ENCODE data around the gene RBMS3.
"Not testable (repeated sequence)": the region's sequence is repeated elsewhere in the genome, so short reads cannot be mapped to it uniquely, and the experiment has no call there.

Gene RBMS3

DNA sequence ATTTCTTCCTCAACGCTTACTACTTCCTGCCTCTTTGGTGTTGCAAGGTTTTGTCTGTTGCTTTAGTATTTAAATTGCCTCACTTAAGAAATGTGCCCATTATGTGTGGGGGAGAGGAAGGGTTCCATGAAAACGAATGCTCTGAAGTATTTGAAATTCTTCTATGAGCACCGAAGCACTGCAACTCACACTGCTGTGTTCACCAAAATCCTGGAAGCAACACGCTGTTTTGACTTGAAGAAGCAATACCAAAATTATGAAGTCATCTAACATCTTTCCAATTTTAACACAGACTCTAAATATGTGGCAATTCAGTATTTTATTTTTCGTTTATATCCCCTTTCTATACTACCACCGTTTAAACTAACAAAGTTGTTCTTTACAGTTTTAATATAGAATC is 101.5 kb downstream of the RBMS3 start:
- no peak for DNase-seq (ENCODE audit: low read depth in 2 of 3, low spot score in 2 of 3)

DNA sequence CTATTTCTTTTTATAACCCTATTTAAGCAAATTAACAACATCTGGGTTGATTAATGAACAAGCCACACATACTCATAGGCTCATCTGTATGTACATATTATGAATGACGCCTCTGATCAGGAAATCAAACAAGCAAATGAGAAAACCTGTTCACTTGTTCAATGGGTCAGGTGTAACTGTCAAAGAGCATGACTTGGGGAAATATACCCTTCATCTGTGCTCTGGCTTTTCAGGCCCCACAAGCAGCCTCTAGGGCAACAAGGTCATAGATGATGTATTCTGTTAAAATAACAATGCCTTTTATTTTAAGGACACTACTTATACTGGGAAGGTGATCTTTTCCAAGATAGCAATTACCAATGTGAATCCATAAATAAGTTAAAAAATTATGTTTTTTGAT is 102.0 kb downstream of the RBMS3 start:
- DNase-seq (ENCODE audit: low read depth in 2 of 3, low spot score in 2 of 3) = no peak

DNA sequence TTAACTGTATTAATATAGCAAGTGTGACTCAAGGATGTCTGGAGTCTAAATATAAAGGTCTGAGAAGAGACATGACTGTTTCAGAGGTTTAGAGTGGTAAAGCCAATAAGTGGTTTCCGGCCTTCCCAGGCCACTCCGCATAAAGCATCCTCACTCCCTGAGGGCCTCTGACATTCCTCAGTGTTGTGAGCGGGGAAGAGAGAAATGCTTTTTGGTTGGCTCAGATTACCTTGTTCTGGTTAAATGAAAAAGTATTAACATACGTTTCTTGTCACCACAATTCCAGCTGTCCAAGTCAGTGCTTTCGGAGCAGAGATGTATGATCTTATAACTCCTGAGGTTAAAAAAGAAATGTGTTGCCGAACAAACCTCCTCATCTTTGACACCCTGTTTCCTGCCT is 103.8 kb downstream of the RBMS3 start:
- no peak for DNase-seq (ENCODE audit: low read depth in 2 of 3, low spot score in 2 of 3)

DNA sequence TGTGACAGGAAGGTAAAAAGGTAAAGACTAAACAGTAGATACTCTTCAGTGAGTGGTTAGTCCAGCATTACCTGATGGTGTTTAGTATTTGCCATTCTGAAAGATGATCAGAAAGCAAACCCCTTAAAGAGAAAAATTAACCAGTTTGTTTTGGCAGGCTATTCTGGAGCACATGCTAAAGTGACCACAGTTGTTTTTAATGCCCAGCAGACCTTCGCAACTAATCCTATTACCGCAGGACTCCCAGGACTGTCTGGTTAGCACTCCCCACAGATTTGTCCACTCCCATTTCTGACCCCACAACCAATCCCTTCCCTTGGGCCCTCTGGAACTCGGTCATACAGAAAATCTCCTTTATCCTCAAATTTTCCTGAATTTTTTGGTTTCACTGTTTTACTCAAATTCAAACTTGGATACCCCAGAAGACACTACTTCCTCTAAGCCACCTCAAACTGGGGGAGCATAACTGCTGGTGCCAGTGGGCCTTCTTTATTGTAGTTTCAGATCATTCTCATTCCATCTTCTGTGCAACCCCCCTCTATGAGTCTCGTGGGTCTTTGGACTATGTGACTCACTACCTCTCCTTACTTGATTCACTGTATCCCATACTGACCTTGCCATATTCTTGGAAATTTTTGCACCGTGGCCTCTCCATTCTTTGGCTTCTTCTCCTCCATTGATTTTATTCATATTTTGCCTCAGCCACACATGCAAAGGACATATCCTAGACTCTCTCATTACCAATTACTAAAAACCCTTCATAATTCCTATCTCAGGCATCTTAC is 104.4 kb downstream of the RBMS3 start:
- DNase-seq (ENCODE audit: low read depth in 2 of 3, low spot score in 2 of 3) = no peak

DNA sequence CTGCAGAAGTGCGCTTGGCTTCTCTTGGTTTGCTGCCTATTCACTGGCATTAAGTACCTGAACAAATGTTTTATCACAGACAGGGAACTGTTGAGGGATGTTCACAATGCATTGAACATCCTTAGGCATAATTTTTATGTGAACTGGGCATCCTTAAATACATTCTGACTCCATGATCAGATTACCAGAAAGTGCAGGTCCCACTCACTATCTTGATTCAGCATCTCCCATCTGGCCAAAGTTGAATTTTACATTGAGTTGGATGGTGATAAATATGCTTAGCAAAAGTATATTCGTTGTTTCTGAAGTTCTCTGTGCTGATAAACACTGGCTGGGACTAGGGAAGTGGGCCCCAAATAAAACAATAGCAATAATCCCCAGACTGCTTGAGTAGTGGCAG is 108.5 kb downstream of the RBMS3 start:
- no peak for DNase-seq (ENCODE audit: low read depth in 2 of 3, low spot score in 2 of 3)

DNA sequence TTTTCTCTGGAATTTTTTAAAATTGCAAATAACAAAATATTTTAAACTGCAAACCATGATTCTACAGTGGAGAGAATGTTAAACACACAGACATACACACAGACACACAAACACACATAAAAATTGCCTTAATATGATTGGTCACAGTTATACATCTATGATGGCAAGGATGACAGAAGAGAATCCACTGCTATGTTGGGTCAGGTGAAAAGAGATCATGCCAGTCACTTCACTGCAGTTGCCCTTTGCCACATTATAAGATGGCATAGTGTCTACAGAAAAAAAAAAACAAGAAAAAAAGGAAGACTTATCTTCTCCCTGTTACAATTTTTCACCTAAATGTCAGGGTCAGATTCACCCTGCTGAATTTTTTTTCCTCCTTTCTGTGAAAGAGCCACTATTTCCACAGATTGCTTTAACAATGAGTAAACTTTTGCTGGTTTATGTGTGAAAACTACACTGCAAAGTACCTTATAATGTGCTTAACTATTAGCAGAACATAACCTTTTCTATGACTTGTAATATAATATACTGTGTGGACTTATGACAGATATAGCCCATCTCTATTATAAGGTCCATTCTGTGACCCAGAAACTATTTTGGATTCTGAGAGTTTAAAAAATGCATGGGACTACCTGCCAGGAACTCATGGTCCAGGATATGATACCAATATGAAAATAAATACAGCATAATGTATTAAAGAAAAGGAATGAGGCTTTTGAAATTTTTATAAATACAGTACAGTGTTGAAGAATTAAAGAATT is 111.9 kb downstream of the RBMS3 start:
- no peak for DNase-seq (ENCODE audit: low read depth in 2 of 3, low spot score in 2 of 3)

DNA sequence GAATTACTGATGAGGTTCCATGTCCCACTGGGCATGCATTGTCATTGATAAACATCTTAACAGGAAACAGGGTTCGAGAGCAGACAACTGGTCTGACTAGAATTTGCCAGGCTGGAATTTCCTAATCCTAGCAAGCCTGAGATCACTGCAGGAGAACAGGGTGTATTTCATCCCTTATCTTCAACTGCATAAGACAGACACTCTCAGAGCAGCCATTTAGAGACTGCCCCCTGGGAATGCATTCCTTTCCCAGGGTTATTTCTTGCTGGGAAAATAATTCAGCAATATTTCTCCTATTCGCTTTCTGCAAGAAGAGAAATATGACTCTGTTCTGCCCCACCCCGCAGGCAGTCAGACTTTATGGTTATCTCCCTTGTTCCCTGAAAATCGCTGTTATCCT is 113.1 kb downstream of the RBMS3 start:
- not testable (repeated sequence) for DNase-seq (ENCODE audit: low read depth in 2 of 3, low spot score in 2 of 3)

DNA sequence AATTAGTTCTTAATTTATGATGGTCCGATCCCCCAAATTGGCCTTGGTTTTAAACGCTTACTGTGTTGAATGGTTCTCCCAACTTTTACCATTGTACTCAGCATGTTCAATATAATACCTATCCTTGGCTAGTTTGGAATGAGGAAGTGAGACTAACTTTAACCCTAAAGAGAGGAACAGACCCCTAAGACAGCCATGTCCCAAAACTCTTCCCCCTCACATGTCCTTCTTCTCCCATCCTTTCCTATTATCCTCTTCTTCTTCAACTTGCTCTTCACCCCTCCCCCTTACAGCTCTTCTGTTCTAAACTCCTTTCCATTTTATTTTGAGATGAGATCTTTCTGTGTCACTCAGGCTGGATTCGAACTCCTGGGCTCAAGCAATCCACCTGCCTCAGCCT is 116.5 kb downstream of the RBMS3 start:
- no peak for DNase-seq (ENCODE audit: low read depth in 2 of 3, low spot score in 2 of 3)

DNA sequence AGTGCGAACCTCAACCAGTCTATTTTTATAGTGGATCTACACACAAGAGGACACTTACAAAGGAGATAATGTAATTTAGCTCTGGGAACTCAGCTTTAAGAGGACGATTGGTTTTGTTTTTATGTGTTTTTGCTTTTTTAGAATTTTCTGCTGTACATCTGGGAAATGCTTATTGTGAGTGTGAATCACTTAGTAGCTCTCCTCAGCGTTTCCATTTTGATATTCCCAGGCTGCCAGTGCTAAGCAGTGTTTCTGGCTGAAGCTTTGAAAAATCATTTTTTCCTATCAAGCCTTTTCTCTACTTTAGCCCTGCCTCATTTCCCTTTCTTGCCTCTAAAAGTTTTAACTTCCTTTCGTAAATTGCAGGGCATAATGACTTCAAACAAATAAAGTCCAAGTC is 117.9 kb downstream of the RBMS3 start:
- DNase-seq (ENCODE audit: low read depth in 2 of 3, low spot score in 2 of 3) = no peak

DNA sequence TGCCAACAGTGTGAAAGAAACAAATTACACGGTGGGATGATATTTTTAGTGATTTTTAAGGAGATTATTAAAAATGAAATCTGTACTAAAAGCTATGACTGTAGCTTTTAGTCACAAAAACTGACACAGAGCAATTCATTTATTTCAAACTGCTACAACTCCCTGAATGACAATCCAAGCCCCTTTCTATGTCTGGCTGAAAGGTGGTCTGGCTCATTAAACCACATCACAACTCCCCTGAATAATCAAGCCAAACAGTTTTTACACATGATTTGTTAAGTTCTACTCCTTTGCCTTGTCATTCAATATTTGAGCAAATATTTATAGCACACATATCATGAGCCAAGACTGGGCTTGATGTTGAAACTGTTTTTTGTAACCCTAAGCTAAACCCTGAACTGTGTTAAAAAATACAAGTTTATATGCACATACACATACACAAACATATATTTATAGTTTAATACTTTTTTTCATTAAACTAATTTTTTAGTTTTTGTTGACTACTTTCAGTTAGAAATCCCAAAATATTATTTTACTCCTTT is 125.5 kb downstream of the RBMS3 start:
- no peak for DNase-seq (ENCODE audit: low read depth in 2 of 3, low spot score in 2 of 3)

DNA sequence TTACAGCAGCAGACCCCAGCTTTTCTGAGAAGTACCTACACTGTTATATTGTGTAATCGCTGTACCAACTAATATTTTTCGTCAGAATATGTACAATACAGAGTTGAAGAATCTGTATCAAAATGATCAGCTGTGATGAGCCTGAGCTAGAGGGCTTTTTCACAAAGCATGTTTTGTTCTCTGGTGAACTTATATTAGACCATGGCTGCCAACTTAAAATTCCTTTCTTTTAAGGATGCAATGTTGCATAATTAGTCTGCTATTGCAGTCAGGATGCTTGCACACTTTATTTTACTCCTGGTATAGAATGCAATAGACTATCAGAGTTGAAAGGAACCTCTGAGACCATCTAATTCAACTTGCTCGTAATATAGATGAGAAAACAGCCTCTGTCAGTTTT is 127.8 kb downstream of the RBMS3 start:
- no peak for DNase-seq (ENCODE audit: low read depth in 2 of 3, low spot score in 2 of 3)

DNA sequence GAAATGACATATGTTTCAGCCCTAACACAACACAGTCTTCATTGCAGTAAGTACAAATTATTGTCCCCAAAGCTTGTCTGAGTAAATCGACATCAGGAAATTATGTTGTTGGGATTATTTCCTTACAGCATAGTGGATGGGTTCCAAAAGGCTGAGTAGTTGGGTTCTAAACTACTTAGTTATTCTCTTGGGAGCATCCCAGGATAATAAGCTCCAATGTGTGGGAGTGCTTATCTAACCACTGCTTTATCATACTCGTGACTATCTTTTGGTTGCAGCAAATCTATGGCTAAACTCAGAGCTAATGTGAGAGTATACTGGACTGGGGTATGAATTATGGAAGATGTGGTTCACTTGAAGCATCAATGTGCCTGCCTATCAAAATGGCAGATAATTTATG is 128.5 kb downstream of the RBMS3 start:
- DNase-seq (ENCODE audit: low read depth in 2 of 3, low spot score in 2 of 3) = no peak

DNA sequence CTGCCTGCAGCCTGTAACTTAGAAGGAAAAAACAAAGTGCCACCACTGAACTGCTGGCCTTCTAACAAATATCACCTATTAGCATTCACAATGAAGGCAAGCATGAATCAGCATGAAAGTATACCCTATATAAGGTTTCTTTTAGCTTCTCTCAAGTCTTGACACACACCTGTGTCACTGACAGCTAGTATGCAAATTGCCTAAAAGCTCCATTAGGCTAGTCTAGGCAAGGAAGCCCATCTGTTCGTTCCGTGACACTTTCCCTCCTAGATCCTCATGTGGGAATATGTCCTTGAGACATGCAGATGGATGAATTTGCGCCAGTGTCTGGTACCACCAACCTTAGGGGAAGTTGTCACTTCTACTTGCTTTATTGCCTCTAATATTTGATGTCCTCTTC is 129.3 kb downstream of the RBMS3 start:
- no peak for DNase-seq (ENCODE audit: low read depth in 2 of 3, low spot score in 2 of 3)

DNA sequence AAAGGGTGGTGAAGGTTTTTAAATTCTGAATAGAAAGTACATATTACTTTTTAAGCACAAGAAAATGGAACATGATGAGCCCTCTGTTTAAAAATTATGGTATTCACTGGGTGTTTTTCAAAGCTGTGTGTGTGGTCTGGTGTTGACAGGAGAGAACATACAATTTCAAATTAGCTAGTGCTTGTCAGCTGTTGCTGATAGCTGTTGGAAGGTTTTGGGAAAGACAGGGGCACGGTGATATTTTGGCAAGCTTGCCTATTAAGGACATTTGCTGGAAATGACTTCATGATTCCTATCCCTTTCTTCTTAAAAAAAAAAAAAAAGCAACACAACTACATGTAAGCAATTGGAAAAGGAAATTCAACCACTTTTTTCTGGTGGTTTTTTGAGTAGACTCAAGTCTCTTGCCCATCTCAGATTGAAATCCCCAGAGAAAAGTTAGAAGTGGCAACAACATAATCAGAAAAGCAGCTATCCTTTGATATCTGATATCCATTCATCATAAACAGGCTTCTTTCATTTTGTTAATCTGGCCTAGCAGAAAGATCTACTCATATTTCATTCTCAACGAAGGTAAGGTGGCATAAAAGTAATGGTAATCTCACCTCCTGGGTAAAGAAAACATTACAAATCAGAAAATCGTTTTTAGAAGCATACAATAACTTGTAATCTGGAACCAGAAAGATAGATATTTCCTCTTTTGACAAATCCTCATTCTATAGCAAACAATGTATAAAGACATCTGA is 130.0 kb downstream of the RBMS3 start:
- DNase-seq (ENCODE audit: low read depth in 2 of 3, low spot score in 2 of 3) = no peak

DNA sequence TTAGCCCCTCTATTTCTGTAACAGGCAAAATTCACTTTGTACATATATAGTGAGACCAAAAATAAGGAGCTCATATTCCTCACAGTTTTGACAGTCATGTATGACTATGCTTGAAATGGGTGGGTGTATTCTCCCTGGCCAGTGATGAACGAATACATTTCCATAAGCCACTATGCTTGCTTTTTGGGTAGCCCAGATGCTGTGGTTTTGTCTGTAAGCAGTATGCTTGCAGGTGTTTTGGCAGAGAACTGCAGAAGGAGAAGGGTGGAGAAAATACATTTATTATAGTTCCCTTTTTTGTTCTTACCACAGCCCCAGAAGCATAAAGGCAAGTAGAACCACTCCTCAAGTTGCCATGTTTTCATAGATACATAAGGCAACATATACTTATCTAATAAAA is 131.2 kb downstream of the RBMS3 start:
- DNase-seq (ENCODE audit: low read depth in 2 of 3, low spot score in 2 of 3) = no peak

DNA sequence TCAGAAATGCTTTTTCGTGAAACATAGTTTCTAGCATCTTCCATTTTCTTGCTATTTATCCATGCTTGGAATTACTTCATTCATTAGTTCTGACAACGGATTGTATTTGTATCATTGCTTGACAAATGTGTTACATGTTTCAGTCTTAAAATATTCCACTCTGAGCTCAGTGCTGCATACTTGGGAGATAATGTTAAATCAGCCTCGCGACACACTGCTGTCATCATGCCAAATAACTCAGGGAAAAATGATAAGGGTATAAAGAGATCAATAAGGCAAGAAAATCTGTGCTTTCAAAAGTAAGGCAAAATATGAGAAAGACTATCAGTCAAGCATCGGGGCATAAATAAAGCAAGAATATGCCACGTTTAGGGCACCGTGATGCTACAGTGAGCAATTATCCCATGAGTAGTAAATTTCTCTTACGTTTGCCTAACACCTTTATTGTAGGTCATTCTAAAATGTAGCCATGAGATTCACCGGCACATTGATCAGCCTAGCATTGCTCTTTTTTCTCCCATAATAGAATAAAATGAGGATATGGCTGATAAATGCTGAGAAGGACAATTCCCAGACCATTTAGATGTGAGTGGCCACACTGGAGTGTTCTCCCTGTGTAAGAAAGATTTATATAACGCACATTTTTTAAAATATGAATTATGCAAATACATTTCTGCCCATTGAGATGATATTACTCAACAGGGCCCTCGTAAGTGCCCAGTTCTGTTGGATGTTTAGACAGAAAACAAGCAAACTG is 133.8 kb downstream of the RBMS3 start:
- DNase-seq (ENCODE audit: low read depth in 2 of 3, low spot score in 2 of 3) = no peak

DNA sequence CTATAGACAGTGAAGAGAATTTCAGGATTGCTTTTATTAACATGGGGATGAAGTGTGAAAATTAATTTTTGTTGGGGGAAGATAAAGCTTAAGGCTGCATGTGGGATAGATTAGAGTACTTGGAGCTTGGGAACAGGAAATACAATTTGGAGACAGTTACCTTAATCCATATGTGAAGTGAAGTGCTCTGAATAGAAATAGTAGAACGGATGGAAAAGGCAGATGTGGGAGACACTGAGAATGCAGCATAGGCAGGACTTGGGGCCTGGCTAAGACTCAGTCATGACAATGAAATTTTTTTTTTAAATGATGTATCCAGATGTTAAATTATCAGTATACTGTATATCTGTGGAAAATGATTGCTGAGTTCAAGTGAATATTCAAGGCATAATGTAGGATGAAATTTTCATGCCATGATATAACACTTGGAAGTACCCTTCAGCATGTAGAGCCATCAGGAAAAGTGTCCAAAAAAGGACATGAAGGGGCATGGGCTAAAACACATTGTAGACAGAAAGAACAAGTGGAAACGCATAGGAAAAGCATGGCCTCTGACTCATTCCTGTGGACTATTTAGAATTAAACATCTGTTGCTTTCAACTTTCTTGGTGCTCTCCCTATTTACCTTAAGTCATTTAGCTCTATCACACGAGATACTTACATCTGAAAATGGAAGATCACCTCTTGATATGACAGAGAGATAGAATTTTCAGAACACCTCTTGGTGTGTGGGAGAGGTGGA is 134.8 kb downstream of the RBMS3 start:
- no peak for DNase-seq (ENCODE audit: low read depth in 2 of 3, low spot score in 2 of 3)

DNA sequence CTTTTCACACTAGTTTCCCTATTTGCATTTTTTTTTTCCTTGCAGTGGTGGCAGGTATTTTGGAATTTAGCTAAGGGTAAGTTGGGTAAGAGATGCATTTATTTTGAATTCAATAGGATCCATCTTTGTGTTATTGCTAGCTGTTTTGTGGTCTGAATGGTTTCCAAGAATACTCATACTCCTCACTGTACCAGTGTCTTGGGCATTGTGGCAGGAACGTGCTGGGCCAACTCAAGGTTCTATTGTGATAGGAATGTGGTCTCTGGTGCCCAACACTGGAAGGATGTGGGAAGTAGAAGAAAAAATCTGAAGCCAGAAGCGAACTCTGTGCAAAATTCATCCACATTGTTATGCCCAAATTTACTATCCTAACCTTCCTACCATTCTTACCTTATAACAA is 135.6 kb downstream of the RBMS3 start:
- no peak for DNase-seq (ENCODE audit: low read depth in 2 of 3, low spot score in 2 of 3)

DNA sequence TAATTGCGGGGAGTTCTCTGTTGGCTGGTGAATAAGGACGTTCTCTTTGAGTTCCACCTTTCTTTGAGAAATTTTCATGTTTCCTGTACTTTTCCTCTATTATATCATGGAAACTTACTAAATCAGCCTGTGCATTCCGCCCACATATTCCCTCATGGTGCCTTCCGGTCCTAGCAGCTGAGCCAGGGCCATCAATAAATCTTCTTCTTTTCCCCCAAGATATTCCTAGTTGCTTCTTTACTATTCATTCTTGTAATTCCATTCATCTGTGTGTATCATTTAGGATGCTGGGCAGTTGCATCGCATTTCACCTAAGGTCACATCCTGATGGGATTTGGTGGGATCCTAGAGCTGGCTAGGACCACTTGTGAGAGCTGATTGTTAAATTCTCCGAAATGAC is 139.2 kb downstream of the RBMS3 start:
- DNase-seq (ENCODE audit: low read depth in 2 of 3, low spot score in 2 of 3) = no peak
